ENCODE results near the gene HRH3.

HRH3 gene

GRCh38 chr20:62228982-62229545, 9.0 kb upstream of the HRH3 start:
- no peak for DNase-seq

GRCh38 chr20:62227977-62228958, 8.2 kb upstream of the HRH3 start:
- DNase-seq = peak; percentile 47

GRCh38 chr20:62227591-62227976, 7.5 kb upstream of the HRH3 start:
- DNase-seq = no peak

- no peak for DNase-seq
Measured at GRCh38 chr20:62226707-62227590, 6.9 kb upstream of the HRH3 start.

- no peak for DNase-seq
Measured at GRCh38 chr20:62225820-62226635, 6.0 kb upstream of the HRH3 start.

GRCh38 chr20:62225026-62225425, 4.9 kb upstream of the HRH3 start:
- no peak for DNase-seq

- DNase-seq = no peak
Measured at GRCh38 chr20:62224113-62224855, 4.2 kb upstream of the HRH3 start.

- no peak for DNase-seq
Measured at GRCh38 chr20:62223571-62223970, 3.5 kb upstream of the HRH3 start.

GRCh38 chr20:62222972-62223371, 2.9 kb upstream of the HRH3 start:
- DNase-seq = no peak

- no peak for DNase-seq
Measured at GRCh38 chr20:62222266-62222850, 2.3 kb upstream of the HRH3 start.

- no peak for DNase-seq
Measured at GRCh38 chr20:62220666-62221568, 839 bp upstream of the HRH3 start.

GRCh38 chr20:62219101-62219991, 732 bp downstream of the HRH3 start:
- DNase-seq = no peak

- no peak for DNase-seq
Measured at GRCh38 chr20:62217913-62218773, 1.9 kb downstream of the HRH3 start.

- no peak for DNase-seq
Measured at GRCh38 chr20:62216636-62217566, 3.2 kb downstream of the HRH3 start.

- DNase-seq = no peak
Measured at GRCh38 chr20:62215991-62216635, 4.0 kb downstream of the HRH3 start.
